ENCODE data around the gene CD300LF.

Gene CD300LF

GRCh38 chr17:74729368-74729767, 16.6 kb upstream of the CD300LF start:
- no peak for DNase-seq

- no peak for DNase-seq
Measured at GRCh38 chr17:74728702-74729075, 16.0 kb upstream of the CD300LF start.

- DNase-seq, result no peak
Measured at GRCh38 chr17:74728033-74728701, 15.4 kb upstream of the CD300LF start.

- no peak for DNase-seq
Measured at GRCh38 chr17:74725111-74725510, 12.4 kb upstream of the CD300LF start.

- DNase-seq, result no peak
Measured at GRCh38 chr17:74723891-74724290, 11.2 kb upstream of the CD300LF start.

GRCh38 chr17:74722782-74723181, 10.1 kb upstream of the CD300LF start:
- no peak for DNase-seq

GRCh38 chr17:74720506-74720905, 7.8 kb upstream of the CD300LF start:
- no peak for DNase-seq

GRCh38 chr17:74715144-74715543, 2.4 kb upstream of the CD300LF start:
- no peak for DNase-seq

GRCh38 chr17:74713171-74713755, 540 bp upstream of the CD300LF start:
- DNase-seq, result no peak

- DNase-seq, result no peak
Measured at GRCh38 chr17:74712301-74712700, 422 bp downstream of the CD300LF start.

- DNase-seq, result no peak
Measured at GRCh38 chr17:74711058-74711824, 1.5 kb downstream of the CD300LF start.

- no peak for DNase-seq
Measured at GRCh38 chr17:74704544-74704943, 8.2 kb downstream of the CD300LF start.

- DNase-seq, result no peak
Measured at GRCh38 chr17:74703311-74703710, 9.4 kb downstream of the CD300LF start.

GRCh38 chr17:74702116-74702871, 10.4 kb downstream of the CD300LF start:
- DNase-seq, result no peak

GRCh38 chr17:74699236-74699635, 13.5 kb downstream of the CD300LF start:
- DNase-seq, result no peak

GRCh38 chr17:74698069-74698468, 14.7 kb downstream of the CD300LF start:
- no peak for DNase-seq

GRCh38 chr17:74697515-74697914, 15.2 kb downstream of the CD300LF start:
- no peak for DNase-seq

- no peak for DNase-seq
Measured at GRCh38 chr17:74695629-74696028, 17.1 kb downstream of the CD300LF start.

GRCh38 chr17:74694081-74694480, 18.6 kb downstream of the CD300LF start:
- no peak for DNase-seq

GRCh38 chr17:74691151-74691550, 21.6 kb downstream of the CD300LF start:
- no peak for DNase-seq

GRCh38 chr17:74690409-74690825, 22.3 kb downstream of the CD300LF start:
- no peak for DNase-seq

- no peak for DNase-seq
Measured at GRCh38 chr17:74687886-74688285, 24.8 kb downstream of the CD300LF start.

- peak; percentile 12 for DNase-seq
Measured at GRCh38 chr17:74686761-74687160, 26.0 kb downstream of the CD300LF start.

Data from NCI-H69 (cell line).